ENCODE data around the gene TEP1. TPM values are rescaled to one million over a fixed set of nuclear protein-coding genes. Genes with fewer than 3 reads are reported as not detected.
A peak's percentile ranks its signal among the peaks of the same experiment; 100 is the strongest.

TEP1 gene
- total and polyA plus RNA-seq, 9 donors = 12.2 to 18.5 (median 15.7) TPM

- Histone ChIP-seq H3K9me3 (replicated peaks; ENCODE audit: control insufficient read depth, low read depth, low read length) (no peaks in the 10 kb centered on the region), H3K27me3 (ENCODE audit: control insufficient read depth, insufficient read depth, low read length) (no peaks in the 10 kb centered on the region), H3K4me1 (ENCODE audit: control insufficient read depth, insufficient read depth, low read length) (no peaks in the 10 kb centered on the region), H3K36me3 (ENCODE audit: control insufficient read depth, insufficient read depth, low read length) (peaks cover 85% of the 10 kb centered on the region), H3K27ac (ENCODE audit: low read length) (no peak overlapping the region), H3K4me3 (ENCODE audit: low read length) (no peak overlapping the region)
- DNase-seq = peak; percentile 13
- 91% methylated on average over 3 of the region's 6 CpGs for WGBS (ENCODE audit: insufficient coverage)
Measured at GRCh38 chr14:20387576-20387975, 25.7 kb downstream of the TEP1 start.

- H3K4me1 ChIP-seq (ENCODE audit: control insufficient read depth, insufficient read depth, low read length) = no peaks in the 10 kb centered on the region
Measured at GRCh38 chr14:20386276-20386855, 26.9 kb downstream of the TEP1 start.

GRCh38 chr14:20384886-20385285 is 28.4 kb downstream of the TEP1 start:
- H3K4me3 ChIP-seq (ENCODE audit: low read length) = no peak overlapping the region
- peaks cover 89% of the 10 kb centered on the region for H3K36me3 ChIP-seq (ENCODE audit: control insufficient read depth, insufficient read depth, low read length)
- no peaks in the 10 kb centered on the region for H3K4me1 ChIP-seq (ENCODE audit: control insufficient read depth, insufficient read depth, low read length)
- 95% methylated on average over 3 of the region's 5 CpGs for WGBS (ENCODE audit: insufficient coverage)
- no peaks in the 10 kb centered on the region for H3K9me3 ChIP-seq (replicated peaks; ENCODE audit: control insufficient read depth, low read depth, low read length)
- H3K27me3 ChIP-seq (ENCODE audit: control insufficient read depth, insufficient read depth, low read length) = no peaks in the 10 kb centered on the region
- no peak for DNase-seq
- no peak overlapping the region for H3K27ac ChIP-seq (ENCODE audit: low read length)

More at GRCh38 chr14:20386276-20386855, 26.9 kb downstream of the TEP1 start:
- WGBS (ENCODE audit: insufficient coverage) = 95% methylated on average over 14 of the region's 17 CpGs
- no peak overlapping the region for H3K4me3 ChIP-seq (ENCODE audit: low read length)
- DNase-seq = no peak
- peaks cover 89% of the 10 kb centered on the region for H3K36me3 ChIP-seq (ENCODE audit: control insufficient read depth, insufficient read depth, low read length)
- no peaks in the 10 kb centered on the region for H3K27me3 ChIP-seq (ENCODE audit: control insufficient read depth, insufficient read depth, low read length)
- no peaks in the 10 kb centered on the region for H3K9me3 ChIP-seq (replicated peaks; ENCODE audit: control insufficient read depth, low read depth, low read length)
- no peak overlapping the region for H3K27ac ChIP-seq (ENCODE audit: low read length)

GRCh38 chr14:20384321-20384720 is 29.0 kb downstream of the TEP1 start:
- no peaks in the 10 kb centered on the region for H3K9me3 ChIP-seq (replicated peaks; ENCODE audit: control insufficient read depth, low read depth, low read length)
- no peak overlapping the region for H3K4me3 ChIP-seq (ENCODE audit: low read length)
- WGBS (ENCODE audit: insufficient coverage) = 91% methylated on average over 7 of the region's 7 CpGs
- H3K27me3 ChIP-seq (ENCODE audit: control insufficient read depth, insufficient read depth, low read length) = no peaks in the 10 kb centered on the region
- H3K27ac ChIP-seq (ENCODE audit: low read length) = no peak overlapping the region
- no peaks in the 10 kb centered on the region for H3K4me1 ChIP-seq (ENCODE audit: control insufficient read depth, insufficient read depth, low read length)
- no peak for DNase-seq
- H3K36me3 ChIP-seq (ENCODE audit: control insufficient read depth, insufficient read depth, low read length) = peaks cover 89% of the 10 kb centered on the region

GRCh38 chr14:20383636-20384035 is 29.7 kb downstream of the TEP1 start:
- H3K27ac ChIP-seq (ENCODE audit: low read length) = no peak overlapping the region
- 93% methylated on average over 5 of the region's 5 CpGs for WGBS (ENCODE audit: insufficient coverage)
- H3K4me3 ChIP-seq (ENCODE audit: low read length) = no peak overlapping the region
- no peak for DNase-seq
- no peaks in the 10 kb centered on the region for H3K4me1 ChIP-seq (ENCODE audit: control insufficient read depth, insufficient read depth, low read length)
- peaks cover 92% of the 10 kb centered on the region for H3K36me3 ChIP-seq (ENCODE audit: control insufficient read depth, insufficient read depth, low read length)
- H3K9me3 ChIP-seq (replicated peaks; ENCODE audit: control insufficient read depth, low read depth, low read length) = no peaks in the 10 kb centered on the region
- no peaks in the 10 kb centered on the region for H3K27me3 ChIP-seq (ENCODE audit: control insufficient read depth, insufficient read depth, low read length)

- Histone ChIP-seq H3K4me1 (ENCODE audit: control insufficient read depth, insufficient read depth, low read length) (no peaks in the 10 kb centered on the region), H3K36me3 (ENCODE audit: control insufficient read depth, insufficient read depth, low read length) (peaks cover 92% of the 10 kb centered on the region), H3K4me3 (ENCODE audit: low read length) (no peak overlapping the region), H3K27ac (ENCODE audit: low read length) (no peak overlapping the region), H3K27me3 (ENCODE audit: control insufficient read depth, insufficient read depth, low read length) (no peaks in the 10 kb centered on the region), H3K9me3 (replicated peaks; ENCODE audit: control insufficient read depth, low read depth, low read length) (no peaks in the 10 kb centered on the region)
- no peak for DNase-seq
- WGBS (ENCODE audit: insufficient coverage) = 97% methylated on average over 4 of the region's 10 CpGs
Measured at GRCh38 chr14:20383032-20383431, 30.3 kb downstream of the TEP1 start.

GRCh38 chr14:20382526-20382925 is 30.8 kb downstream of the TEP1 start:
- Histone ChIP-seq H3K36me3 (ENCODE audit: control insufficient read depth, insufficient read depth, low read length) (peaks cover 92% of the 10 kb centered on the region), H3K4me1 (ENCODE audit: control insufficient read depth, insufficient read depth, low read length) (no peaks in the 10 kb centered on the region), H3K27me3 (ENCODE audit: control insufficient read depth, insufficient read depth, low read length) (no peaks in the 10 kb centered on the region), H3K9me3 (replicated peaks; ENCODE audit: control insufficient read depth, low read depth, low read length) (no peaks in the 10 kb centered on the region), H3K4me3 (ENCODE audit: low read length) (no peak overlapping the region), H3K27ac (ENCODE audit: low read length) (no peak overlapping the region)
- 93% methylated on average over 10 of the region's 12 CpGs for WGBS (ENCODE audit: insufficient coverage)
- DNase-seq = no peak

- Histone ChIP-seq H3K36me3 (ENCODE audit: control insufficient read depth, insufficient read depth, low read length) (peaks cover 94% of the 10 kb centered on the region), H3K4me3 (ENCODE audit: low read length) (no peak overlapping the region)
- 88% methylated on average over 3 of the region's 7 CpGs for WGBS (ENCODE audit: insufficient coverage)
Measured at GRCh38 chr14:20381341-20381740, 32.0 kb downstream of the TEP1 start.

GRCh38 chr14:20380681-20381080 is 32.6 kb downstream of the TEP1 start:
- Histone ChIP-seq H3K27ac (ENCODE audit: low read length) (no peak overlapping the region), H3K4me3 (ENCODE audit: low read length) (no peak overlapping the region), H3K9me3 (replicated peaks; ENCODE audit: control insufficient read depth, low read depth, low read length) (no peaks in the 10 kb centered on the region), H3K36me3 (ENCODE audit: control insufficient read depth, insufficient read depth, low read length) (peaks cover 94% of the 10 kb centered on the region), H3K4me1 (ENCODE audit: control insufficient read depth, insufficient read depth, low read length) (peaks cover 3% of the 10 kb centered on the region), H3K27me3 (ENCODE audit: control insufficient read depth, insufficient read depth, low read length) (no peaks in the 10 kb centered on the region)
- DNase-seq = no peak
- WGBS (ENCODE audit: insufficient coverage) = 81% methylated on average over 5 of the region's 6 CpGs

More at GRCh38 chr14:20381341-20381740, 32.0 kb downstream of the TEP1 start:
- H3K4me1 ChIP-seq (ENCODE audit: control insufficient read depth, insufficient read depth, low read length) = no peaks in the 10 kb centered on the region
- H3K27me3 ChIP-seq (ENCODE audit: control insufficient read depth, insufficient read depth, low read length) = no peaks in the 10 kb centered on the region
- H3K9me3 ChIP-seq (replicated peaks; ENCODE audit: control insufficient read depth, low read depth, low read length) = no peaks in the 10 kb centered on the region
- H3K27ac ChIP-seq (ENCODE audit: low read length) = no peak overlapping the region
- no peak for DNase-seq

- H3K36me3 ChIP-seq (ENCODE audit: control insufficient read depth, insufficient read depth, low read length) = peaks cover 90% of the 10 kb centered on the region
- H3K9me3 ChIP-seq (replicated peaks; ENCODE audit: control insufficient read depth, low read depth, low read length) = no peaks in the 10 kb centered on the region
- WGBS (ENCODE audit: insufficient coverage) = 22% methylated on average over 1 of the region's 1 CpG
Measured at GRCh38 chr14:20379743-20380142, 33.6 kb downstream of the TEP1 start.

GRCh38 chr14:20377171-20377570 is 36.1 kb downstream of the TEP1 start:
- Histone ChIP-seq H3K27me3 (ENCODE audit: control insufficient read depth, insufficient read depth, low read length) (no peaks in the 10 kb centered on the region), H3K36me3 (ENCODE audit: control insufficient read depth, insufficient read depth, low read length) (peaks cover 88% of the 10 kb centered on the region), H3K4me1 (ENCODE audit: control insufficient read depth, insufficient read depth, low read length) (peaks cover 3% of the 10 kb centered on the region), H3K9me3 (replicated peaks; ENCODE audit: control insufficient read depth, low read depth, low read length) (no peaks in the 10 kb centered on the region), H3K4me3 (ENCODE audit: low read length) (no peak overlapping the region), H3K27ac (ENCODE audit: low read length) (no peak overlapping the region)
- DNase-seq = peak; percentile 19
- WGBS (ENCODE audit: insufficient coverage) = no CpG with 5 or more reads among the region's 2 CpGs

More at GRCh38 chr14:20379743-20380142, 33.6 kb downstream of the TEP1 start:
- H3K27ac ChIP-seq (ENCODE audit: low read length) = no peak overlapping the region
- H3K4me3 ChIP-seq (ENCODE audit: low read length) = no peak overlapping the region
- DNase-seq = no peak
- peaks cover 3% of the 10 kb centered on the region for H3K4me1 ChIP-seq (ENCODE audit: control insufficient read depth, insufficient read depth, low read length)
- H3K27me3 ChIP-seq (ENCODE audit: control insufficient read depth, insufficient read depth, low read length) = no peaks in the 10 kb centered on the region
